Measurements from ENCODE around the gene TOM1L2.

TOM1L2 gene

DNA sequence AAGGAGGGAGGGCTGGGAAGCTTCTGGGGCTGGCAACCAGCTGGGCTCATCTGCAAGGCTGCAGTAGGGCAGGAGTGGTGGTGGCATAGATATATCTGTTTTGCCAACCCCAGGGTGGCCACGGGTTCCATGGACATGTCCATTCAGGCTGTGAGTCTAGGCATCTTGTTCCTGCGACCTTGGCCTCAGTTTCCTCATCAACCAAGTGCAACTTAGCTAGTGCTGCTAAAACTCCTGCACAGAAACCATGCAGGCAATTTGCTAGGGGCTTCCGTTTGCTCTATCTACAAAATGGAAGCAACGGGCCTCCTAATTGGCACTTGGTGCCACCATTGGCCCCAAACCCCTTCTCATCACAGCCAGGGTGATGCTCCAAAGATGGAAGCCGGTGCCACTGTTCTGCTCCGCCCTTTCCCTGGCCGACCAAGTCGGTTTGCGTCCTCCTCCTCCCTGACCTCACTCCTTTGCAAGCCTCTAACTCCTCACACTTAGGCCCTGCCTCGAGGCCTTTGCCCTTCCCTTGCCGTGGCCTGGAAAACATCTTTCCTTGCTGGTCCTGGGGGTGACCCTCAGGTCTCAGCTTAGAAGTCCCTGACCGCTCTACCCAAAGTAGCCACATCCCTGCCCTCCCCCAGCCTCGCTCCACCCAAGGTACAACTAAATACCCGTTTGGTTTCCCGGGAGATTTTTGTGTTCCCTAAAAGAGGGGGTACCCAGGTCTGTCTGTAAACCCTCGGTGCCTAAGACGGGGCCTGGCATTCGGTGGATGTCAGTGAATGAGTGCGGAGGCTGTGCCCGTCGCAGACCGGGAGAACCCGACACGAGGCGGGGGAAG is 136.6 kb downstream of the TOM1L2 start:
- DNase-seq (ENCODE audit: low read depth), result no peak

DNA sequence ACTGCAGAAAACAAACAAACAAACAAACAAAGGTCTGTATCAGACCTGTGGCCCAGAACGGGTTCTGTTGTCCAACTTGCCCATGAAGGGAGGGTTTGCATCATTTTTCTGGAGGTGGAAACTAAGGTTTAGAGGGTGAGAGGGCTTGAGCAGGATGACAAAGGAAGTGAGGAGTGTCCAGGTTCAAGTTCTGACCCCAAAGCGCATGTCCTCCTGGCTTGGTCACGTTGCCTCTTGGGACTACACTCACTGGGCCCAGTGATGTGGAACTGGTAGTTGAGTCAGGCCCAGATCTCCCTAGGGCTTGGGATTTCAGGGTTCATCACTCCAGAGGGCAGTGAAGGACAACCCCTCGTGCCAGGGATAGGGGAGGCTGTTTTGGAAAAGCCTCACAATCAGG is 137.2 kb downstream of the TOM1L2 start:
- no peak for DNase-seq (ENCODE audit: low read depth)

DNA sequence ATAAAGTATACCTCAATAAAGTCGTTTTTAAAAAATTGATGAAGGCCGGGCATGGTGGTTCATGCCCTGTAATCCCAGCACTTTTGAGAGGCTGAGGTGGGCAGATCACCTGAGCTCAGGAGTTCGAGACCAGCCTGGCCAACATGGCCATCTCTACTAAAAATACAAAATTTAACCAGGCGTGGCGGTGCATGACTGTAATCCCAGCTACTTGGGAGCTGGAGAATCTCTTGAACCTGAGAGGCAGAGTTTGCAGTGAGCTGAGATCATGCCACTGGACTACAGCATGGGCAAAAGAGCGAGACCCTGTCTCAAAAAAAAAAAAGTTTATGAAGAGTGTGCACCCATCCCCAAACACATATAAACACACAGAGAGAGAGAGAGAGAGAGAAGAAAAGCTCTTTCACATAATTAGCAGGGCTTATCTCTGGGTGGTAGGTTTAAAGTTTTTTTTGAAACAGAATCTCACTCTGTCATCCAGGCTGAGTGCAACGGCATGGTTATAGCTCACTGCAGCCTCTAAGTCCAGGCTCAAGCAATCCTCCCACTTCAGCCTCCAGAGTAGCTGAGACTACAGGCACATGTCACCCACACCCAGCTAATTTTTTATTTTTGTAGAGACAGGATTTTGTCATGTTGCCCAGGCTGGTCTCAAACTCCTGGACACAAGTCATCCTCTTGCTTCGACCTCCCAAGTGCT is 138.4 kb downstream of the TOM1L2 start:
- DNase-seq (ENCODE audit: low read depth), result no peak

DNA sequence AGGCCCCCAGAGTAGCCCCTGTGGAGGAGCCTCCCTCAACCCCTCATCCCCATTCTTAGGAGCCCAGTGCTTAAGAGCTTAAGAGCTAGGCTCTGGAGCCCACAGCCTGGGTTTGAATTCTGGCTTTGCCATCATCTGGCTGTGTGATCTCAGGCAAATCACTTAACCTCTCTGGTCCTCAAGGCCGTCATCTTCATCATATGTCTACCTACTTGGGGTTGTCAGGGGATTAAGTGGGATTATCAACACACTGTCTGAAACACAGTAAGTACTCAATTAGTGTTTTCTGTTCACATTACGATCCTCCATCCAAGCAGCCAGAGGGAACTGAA is 140.2 kb downstream of the TOM1L2 start:
- DNase-seq (ENCODE audit: low read depth), result no peak

DNA sequence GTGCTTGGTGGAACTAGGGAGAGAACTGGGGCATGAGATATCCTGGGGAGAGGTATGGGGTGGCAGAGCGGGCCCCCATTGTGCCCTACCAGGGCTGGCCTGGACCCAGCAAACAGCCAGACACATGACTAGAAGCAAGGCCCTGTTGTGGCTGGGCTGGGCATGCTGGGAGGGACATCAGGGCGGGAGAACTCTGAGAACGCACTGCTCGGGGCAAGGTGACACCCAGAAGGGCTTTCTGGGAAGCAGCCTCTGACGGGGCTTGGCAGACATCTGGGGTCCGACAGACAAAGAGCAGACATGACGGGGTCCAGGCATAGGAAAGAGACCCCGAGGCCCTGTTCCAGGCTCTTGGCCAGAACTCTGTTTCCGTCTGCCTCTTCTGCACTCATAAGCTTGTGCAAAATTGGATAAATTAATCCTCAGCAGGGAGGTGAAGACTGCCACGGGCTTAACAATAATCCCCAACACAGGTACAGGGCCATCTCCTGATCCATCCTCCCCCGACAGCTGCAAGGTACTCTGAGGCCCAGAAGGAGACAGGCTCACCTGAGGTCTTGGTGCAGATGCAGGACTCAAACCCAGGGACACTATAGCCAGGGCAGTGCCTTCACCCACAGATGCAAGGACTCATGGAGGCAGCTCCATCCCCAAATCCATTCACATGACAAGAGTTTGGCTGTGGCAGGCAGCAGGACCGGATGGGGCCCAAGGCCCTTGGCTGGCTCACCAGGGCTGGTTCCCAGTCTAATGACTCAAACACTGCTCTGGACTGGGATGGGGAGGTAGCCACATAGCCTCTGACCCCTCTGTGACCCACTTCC is 140.8 kb downstream of the TOM1L2 start:
- no peak for DNase-seq (ENCODE audit: low read depth)

DNA sequence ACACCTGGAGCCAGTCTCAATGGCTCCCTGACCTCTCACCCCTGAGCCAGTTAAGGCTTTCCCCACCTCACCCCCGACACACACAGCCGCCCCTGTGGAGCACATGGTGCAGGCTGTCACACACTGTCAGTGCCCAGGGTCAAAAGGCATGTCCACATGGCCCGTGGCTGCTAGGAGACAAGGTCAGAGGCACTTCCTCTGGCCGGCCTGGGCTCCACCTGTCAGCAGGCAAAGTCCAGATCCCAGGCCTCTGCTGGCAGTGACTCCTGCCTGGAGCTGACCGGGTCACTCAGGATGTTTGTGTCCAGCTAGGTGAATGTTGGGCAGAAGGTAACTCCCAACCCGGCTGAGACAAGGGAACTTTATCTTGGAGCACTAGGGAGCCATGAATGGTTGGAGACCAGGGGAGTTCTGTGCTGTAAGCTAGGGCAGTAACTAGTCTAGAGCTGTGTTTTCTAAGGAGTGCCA is 141.4 kb downstream of the TOM1L2 start:
- no peak for DNase-seq (ENCODE audit: low read depth)

DNA sequence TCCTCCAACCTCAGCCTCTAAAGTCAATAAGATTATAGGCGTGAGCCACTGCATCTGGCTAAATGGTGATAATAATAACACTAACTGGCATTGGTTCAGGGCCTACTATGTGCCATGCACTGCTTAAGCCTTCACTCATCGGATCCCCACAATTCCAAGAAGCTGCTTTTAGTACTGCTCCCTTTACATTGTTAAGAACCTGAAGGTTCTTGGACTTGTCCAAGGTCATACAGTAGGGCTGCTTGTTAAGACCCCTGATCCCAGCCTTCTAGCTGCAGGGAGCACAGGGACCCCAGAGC is 142.0 kb downstream of the TOM1L2 start:
- no peak for DNase-seq (ENCODE audit: low read depth)

DNA sequence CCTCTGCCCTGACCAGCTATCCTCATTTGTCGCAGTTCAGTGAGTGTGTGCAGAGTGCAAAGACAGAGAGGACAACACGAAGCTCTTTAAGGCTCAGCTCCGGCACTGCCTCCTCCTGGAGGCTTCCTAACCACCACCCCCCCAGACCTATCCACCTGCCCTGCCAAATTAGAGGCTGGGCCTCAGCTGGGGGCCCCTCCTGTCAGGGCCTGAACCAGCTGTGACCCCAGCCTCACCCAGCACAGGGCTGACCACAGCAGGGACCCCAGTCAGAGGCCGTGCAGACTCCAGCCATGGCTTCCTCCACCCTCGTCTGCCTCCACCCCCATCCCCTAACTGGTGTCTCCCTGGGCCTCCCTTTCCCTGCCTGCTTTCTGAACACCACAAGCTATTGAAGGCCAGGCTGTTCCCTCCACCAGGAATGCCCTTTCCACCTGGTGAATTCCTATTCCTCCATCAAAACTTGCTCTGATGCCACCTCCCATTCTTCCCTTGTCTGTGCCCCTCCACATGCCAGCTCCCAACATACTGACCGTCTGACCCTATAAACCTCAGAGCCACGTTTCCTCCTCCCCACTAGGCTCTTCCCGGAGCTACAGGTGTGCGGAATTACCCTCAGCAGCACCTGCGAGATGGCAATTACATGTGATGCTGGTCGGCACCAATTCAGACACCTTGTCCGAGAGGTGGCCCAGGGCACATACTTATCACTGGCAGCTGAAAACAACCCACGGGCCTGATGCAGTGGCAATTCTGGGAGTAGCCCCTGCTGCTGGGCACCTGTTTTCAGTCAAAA is 144.2 kb downstream of the TOM1L2 start:
- DNase-seq (ENCODE audit: low read depth), result no peak

DNA sequence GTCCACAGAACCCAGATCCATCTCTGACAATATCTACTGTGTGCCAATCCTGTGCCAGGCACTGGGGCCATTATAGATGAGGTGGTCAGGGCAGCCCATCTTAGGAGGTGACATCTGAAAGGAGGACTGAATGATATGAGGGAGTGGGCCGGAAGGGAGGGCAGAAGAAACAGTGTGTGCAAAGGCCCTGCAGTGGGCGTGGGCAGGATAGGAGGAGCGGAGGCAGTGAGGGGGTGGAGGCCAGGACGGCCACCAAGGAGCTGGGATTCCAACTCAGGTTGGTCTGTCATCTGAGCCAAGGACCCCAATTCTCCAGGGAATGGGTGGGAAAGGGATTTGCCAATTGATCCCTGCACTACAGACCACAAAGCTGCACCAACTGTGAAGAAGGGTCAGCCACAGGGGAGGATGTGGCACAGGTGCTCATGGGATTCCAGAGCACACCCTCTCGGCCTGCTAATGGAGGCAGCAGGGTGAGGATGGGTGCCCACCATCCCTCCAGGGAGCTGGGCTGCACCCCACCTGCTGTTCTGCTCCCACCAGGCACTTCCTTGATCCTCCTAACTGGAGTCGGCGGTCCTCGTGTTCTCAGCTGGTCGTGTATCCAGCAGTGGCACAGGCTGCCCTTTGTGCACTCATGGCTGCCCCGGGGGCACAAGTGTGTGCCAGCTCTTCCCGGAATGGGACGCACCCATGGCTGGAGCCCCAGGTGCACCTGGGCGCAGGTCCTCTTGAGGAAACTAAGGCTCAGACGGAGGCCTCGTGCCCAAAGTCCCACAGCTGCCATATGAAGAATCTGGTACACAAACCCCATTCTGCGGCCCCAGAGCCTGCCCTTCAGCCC is 145.0 kb downstream of the TOM1L2 start:
- no peak for DNase-seq (ENCODE audit: low read depth)

DNA sequence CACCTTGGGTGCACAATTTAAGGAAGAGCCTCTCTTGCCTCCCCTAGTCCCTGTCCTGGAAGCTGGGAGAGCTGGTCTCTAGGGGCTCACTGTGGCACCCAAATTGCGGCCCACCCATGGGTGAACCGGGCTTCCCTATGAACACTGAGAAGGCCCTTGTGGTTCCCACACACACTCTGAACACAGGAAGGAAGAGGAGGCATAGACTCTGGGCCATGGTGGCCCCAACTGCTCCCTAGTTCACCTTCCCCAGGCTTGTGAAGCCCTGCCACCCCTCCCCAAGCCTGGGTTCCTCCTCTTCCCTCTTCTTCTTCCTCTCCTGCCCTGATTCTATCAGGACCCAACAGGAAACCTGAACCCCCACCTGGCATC is 145.9 kb downstream of the TOM1L2 start:
- no peak for DNase-seq (ENCODE audit: low read depth)

DNA sequence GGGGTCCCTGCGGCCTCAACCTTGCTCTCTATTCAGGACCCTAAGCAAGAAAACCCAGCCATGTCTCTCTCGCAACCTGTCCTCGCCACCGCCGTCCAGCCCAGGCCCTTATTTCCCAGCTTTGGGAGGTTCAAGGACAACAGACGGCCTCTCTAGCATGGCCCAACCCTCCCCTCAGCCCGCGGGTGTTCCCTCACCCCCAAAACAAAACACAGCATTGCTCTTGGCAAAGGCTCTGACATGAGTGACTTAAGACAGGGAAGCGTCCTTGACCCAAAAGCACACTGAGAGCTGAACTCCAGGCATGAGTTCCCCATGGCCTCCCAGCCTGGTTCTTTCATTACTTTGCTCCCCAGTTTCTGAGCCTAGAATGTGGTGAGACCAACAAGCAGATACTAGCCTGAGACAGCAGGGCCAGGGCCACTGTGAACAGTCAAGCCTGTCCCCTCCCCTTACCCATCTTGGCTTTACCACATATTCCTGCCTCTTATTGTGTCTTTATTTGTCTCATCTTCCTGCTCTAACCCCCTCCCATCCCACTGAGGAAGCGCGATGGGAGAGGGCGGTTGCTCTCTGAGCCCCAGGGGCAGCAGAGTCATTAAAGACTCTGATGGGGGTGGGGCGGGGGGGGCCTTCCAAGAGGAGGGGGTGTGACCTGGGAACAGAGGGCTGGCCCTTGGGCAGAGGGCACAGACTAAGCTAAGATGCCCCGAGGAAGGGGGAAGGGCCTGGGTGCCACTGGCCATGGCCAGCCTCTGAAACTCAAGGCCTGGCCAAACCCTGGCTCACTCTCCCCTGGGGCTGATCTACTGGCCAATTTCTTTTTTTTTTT is 147.2 kb downstream of the TOM1L2 start:
- DNase-seq (ENCODE audit: low read depth), result peak; percentile 51

DNA sequence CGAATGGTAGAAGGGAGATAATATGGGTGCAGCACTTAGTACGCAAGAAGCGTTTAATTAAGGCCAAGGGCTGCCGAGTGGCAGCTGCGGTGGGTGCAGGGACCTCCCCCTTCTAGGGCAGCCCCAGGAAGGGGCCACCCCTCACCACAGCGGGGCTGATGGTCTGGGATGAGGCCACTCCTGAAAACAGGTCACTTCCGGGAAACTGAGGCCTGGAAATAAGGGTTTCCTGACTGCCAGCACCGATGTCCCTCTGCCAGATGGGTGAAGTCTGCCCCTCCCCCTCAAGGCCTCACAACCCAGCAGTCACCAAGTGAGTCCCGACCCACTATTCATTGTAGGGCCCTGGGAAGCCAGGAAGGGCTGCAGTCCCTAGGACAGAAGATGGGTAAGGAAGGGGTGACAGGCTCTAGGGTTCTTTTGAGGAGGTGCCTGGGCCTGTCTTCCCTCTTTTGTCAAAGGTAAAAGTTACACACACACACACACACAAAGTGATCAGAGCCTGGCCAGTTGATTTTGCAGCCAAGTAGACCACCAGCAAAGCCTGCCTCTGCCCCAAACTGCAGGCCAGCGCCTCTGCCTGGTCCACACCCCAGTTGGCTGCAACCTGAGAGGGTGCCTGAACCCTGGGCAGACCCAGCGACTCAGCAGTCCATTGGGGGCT is 147.9 kb downstream of the TOM1L2 start:
- DNase-seq (ENCODE audit: low read depth), result no peak

DNA sequence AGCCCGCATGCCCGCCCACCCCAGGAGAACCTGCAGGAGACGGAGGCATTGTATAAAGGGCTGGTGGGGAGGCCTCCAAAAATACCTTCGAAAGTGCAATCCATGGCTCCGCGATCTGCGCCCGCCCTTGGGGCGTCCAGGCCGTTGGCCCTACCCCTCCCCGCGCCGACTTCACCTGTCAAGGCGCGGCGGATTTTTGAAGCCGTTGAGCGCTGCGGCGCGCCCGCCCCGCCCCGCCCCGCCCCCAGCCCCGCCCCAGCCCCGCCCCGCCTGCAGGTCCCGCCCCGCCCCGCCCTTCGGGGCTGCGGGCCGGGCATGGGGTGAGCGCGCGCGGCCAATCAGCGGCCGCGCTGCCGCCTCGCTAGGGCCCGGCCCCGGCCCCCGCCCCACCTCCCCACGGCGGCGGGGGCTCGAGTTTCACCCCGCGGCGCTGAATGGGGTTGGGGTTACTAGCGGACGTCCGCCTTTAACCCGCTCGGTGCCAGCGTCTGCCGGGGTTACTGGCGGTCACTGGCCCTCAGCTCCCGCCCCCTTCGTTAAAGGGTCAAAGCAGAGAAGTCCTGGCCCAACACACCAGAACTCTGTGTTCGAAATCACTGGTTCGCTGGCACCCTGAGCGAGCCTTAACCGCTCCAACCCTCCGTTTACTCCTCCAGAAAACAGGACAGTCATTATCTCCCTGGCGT is 148.6 kb downstream of the TOM1L2 start:
- peak; percentile 80 for DNase-seq (ENCODE audit: low read depth)

DNA sequence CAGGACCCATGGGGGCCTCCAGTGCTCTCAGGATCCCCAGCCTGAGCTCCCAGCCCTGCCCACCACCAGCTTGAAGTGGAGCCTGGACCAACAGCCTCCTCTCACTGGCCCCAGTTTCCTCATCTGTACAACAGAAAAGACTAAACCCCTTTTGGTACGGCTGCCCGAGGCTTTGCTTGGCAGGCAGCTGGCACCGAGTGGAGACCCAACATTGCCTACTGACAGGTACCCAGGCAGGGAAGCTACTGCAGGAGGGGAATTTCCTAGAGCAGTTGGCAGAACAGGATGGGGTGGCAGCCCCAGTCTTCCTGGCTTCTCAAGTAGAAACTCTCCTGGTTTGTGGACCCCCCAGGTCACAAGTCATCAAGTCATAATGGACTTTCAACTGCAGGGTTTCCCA is 149.6 kb downstream of the TOM1L2 start:
- no peak for DNase-seq (ENCODE audit: low read depth)

DNA sequence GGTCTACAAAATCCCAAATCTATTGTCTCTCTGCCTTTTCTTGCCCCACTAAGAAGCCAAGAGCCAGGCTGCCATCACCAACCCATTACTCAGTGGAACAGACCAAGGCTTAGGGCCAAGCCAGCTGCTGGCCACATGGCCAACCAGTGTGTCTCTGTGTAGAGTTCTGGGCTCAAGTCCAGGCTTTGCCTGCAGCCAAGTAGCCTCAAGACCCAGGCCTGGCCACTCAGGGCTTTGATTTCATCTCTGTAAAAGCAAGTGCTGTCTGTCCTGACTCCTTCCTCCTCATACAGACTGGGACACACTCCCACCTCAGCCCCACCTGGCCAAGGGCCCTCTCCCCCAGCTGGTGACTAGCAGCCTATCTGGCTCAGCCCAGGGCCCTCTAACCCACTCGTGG is 150.0 kb downstream of the TOM1L2 start:
- peak; percentile 92 for DNase-seq (ENCODE audit: low read depth)

DNA sequence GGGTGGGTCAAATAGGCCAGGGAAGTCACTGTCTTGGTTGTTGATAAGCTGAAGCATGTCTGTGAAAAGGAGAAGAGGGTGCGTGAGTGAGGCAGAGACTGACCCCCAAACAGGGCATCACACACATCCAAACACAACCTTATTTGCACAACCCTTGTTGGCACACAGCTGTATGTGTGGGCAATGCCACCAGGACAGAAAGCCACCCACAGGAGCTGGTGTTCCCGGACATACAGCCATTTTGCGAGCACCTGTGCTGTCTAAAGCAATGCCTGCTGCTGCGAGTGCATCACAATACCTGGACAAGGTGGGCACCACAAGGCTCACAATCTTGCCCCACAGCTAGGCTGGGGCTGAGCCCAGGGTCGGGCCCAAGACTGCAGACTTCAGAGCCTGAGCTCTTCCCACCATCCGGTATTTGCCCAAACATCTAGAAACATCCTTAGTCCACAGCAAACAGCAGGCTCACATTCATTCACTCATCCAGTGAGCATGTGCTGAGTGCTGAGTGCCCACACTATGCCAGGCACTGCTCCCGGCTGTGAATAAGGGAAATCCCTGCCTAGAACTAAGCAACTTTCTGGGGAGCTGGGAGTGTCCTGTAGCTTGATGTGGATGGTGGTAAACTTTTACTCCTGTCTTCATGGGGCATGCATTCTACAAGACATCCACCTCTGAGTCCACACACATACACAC is 151.6 kb downstream of the TOM1L2 start:
- DNase-seq (ENCODE audit: low read depth), result no peak

DNA sequence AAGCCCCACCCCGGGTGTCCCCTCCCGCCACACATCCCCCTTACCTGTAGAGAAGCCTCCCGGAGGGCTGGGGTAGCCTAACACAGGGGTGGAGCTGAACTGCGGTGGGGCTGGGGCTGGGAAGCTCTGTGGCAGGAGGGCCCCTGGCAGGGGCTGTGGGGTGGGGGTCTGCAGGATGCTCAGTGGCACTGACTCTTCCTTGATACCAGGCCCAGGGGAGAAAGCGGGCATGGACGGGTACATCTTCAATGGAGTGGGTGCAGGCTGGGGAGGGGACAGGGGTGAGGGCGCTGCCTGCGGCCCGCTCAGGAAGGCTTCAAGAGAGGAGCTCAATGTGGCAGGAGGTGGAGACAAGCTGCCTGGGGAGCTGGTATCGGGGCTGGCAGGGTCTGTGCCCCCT is 152.2 kb downstream of the TOM1L2 start:
- no peak for DNase-seq (ENCODE audit: low read depth)

DNA sequence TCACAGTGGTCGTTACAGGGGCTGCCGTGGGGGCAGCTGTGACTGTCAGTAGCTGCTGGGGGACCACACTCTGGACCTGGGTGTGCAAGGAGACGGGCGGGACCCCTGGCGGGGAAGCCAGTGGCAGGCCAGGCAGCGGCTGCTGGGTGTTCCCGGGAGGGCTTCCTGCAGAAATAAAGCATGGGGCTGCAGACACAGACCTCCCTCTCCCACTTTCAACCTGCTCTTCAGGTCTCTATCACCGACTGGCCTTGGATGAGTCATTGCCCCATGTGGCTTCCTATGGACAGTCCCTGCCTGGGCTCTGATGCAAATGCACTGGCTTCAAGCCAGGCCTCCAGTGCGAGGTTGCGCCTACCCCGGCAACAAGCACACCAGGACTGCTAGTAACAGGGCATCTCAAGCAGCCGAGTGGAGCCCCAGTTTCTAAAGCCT is 152.6 kb downstream of the TOM1L2 start:
- peak; percentile 88 for DNase-seq (ENCODE audit: low read depth)

DNA sequence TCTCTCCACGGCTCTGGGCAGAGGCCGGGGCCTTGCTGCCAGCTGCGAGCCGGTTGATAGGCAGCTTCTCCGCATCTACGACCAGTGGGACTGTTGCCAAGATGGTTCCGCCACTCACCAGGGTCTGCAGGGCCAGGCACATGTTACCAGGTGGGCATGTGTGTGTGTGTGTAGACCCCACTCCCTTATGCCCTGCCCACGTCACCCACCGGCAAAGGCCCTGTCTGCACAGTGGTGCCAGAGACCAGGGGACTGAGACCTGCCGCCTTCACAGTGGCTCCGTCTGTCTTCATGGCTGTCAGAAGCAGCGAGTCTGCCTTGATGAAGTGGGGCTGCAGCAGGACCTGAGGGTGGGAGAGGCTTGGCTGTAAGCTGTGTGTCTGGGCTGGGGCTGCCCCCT is 153.1 kb downstream of the TOM1L2 start:
- DNase-seq (ENCODE audit: low read depth), result no peak

Data from fibroblast of gingiva (primary cell).